Mesendoderm (in vitro differentiated cells): Measurements from ENCODE around the gene TMED6.

Source experiments
- DNase-seq: peaks from one replicate; pipeline ENCODE4 v3.0.0; 2013
- H2AK5ac ChIP-seq: 2 replicates; pipeline ENCODE4 v1.6.1; 2013; ENCODE audit warnings: low read length, inconsistent platforms
- H2BK120ac ChIP-seq: 2 replicates; pipeline ENCODE4 v1.6.1; 2013; ENCODE audit warnings: low read depth, mild to moderate bottlenecking, low read length, moderate library complexity, mixed read lengths
- H2BK15ac ChIP-seq: replicated peaks from 2 replicates; pipeline ENCODE4 v1.6.1; 2013; ENCODE audit warnings: low read depth, mild to moderate bottlenecking, moderate library complexity
- H2BK5ac ChIP-seq: 2 replicates; pipeline ENCODE4 v1.6.1; 2013; ENCODE audit warnings: low read length, inconsistent platforms
- H3K18ac ChIP-seq: 2 replicates; pipeline ENCODE4 v1.6.1; 2013; ENCODE audit warnings: mild to moderate bottlenecking, low read length, mixed read lengths
- H3K23ac ChIP-seq: one replicate; pipeline ENCODE4 v1.6.1; 2013; ENCODE audit warnings: low read length
- H3K27ac ChIP-seq: 2 replicates; pipeline ENCODE4 v1.5.1; 2013; ENCODE audit warnings: low read depth, mild to moderate bottlenecking, inconsistent platforms, low read length, moderate library complexity
- H3K27me3 ChIP-seq: 2 replicates; pipeline ENCODE4 v1.6.1; 2013; ENCODE audit warnings: low read length, control low read depth, mild to moderate bottlenecking, inconsistent platforms; ENCODE audit not compliant: insufficient read depth, poor library complexity
- H3K36me3 ChIP-seq: 2 replicates; pipeline ENCODE4 v1.6.1; 2013; ENCODE audit warnings: low read length, inconsistent platforms; ENCODE audit not compliant: control insufficient read depth, insufficient read depth
- H3K4ac ChIP-seq: one replicate; pipeline ENCODE4 v1.6.1; 2013; ENCODE audit warnings: low read depth, mild to moderate bottlenecking, low read length, moderate library complexity
- H3K4me1 ChIP-seq: 2 replicates; pipeline ENCODE4 v1.6.1; 2013; ENCODE audit warnings: low read depth, low read length, inconsistent platforms; ENCODE audit not compliant: control insufficient read depth
- H3K4me2 ChIP-seq: 2 replicates; pipeline ENCODE4 v1.6.1; 2013; ENCODE audit warnings: low read length
- H3K4me3 ChIP-seq: 2 replicates; pipeline ENCODE4 v1.5.1; 2013; ENCODE audit warnings: mild to moderate bottlenecking, low read length
- H3K56ac ChIP-seq: one replicate; pipeline ENCODE4 v1.6.1; 2013; ENCODE audit warnings: low read length
- H3K79me1 ChIP-seq: 2 replicates; pipeline ENCODE4 v1.6.1; 2013; ENCODE audit warnings: low read length, inconsistent platforms
- H3K79me2 ChIP-seq: 2 replicates; pipeline ENCODE4 v1.6.1; 2013; ENCODE audit warnings: mild to moderate bottlenecking, low read length; ENCODE audit not compliant: control insufficient read depth, insufficient read depth
- H3K9ac ChIP-seq: 2 replicates; pipeline ENCODE4 v1.6.1; 2013; ENCODE audit warnings: low read length, inconsistent platforms
- H4K5ac ChIP-seq: one replicate; pipeline ENCODE4 v1.6.1; 2013; ENCODE audit warnings: low read length
- H4K8ac ChIP-seq: one replicate; pipeline ENCODE4 v1.6.1; 2013; ENCODE audit warnings: low read depth, mild to moderate bottlenecking, control low read depth, low read length, moderate library complexity
- WGBS: extraction: QIAGEN DNeasy Blood & Tissue Kit; methylation state at CpG from one replicate; pipeline ENCODE4 v1.1.7; 2013; ENCODE audit warnings: low lambda C conversion rate, missing lambda C conversion rate; ENCODE audit not compliant: insufficient coverage; ENCODE audit errors: extremely low coverage; 5-methylcytosine and 5-hydroxymethylcytosine counted together

The TMED6 gene

DNA sequence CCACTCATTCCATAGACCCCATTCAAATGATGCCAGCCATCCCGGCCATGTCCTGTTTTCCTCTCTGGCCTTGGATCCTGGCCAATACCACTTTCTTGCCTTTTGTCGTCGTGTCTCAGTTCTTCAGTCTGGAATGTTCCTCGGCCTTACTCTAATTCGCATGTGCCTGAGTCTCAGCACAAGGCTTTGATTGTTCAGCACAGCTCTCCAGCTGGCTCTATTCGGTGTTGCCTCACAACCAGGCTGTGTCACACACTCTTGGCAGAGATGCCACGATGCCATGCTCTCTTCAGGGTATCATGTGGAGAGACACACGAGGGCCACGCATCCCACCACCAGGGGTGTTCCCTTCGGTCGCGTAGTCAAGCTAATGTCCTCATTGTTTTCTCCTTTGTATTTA, 42.3 kb downstream of the TMED6 start:
- Histone ChIP-seq H3K9ac (no peak overlapping the region), H2BK15ac (no peak overlapping the region), H3K27me3 (no peaks in the 10 kb centered on the region), H2AK5ac (no peak overlapping the region), H3K4me3 (no peak overlapping the region), H3K79me1 (peaks cover 5% of the 10 kb centered on the region), H3K23ac (no peak overlapping the region), H3K4me2 (no peak overlapping the region), H3K4me1 (no peaks in the 10 kb centered on the region), H2BK120ac (no peak overlapping the region), H4K5ac (no peak overlapping the region), H3K56ac (no peak overlapping the region), H2BK5ac (no peak overlapping the region), H3K36me3 (no peaks in the 10 kb centered on the region), H3K18ac (no peak overlapping the region), H3K79me2 (peaks cover 7% of the 10 kb centered on the region), H3K27ac (no peak overlapping the region), H4K8ac (no peak overlapping the region), H3K4ac (no peak overlapping the region)
- no CpG with 5 or more reads among the region's 12 CpGs for WGBS
- DNase-seq: no peak

DNA sequence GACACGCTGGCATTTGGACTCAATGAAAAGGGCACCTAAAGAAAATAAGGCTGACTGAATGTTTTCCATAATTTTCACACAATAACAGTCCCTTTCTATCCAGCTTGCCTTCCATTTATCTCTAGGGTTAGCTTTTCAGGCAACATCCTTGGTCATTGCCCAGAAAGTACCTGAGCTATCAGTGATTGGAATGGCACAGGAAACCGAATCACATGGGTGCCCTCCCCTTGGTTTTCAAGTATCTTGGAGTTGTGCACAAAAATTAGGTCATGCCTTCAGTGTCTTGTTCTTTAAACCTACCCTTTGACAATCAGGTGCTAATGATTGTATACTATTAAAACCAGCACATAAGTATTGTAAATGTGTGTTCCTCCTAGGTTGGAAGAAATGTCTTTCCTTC, 43.7 kb downstream of the TMED6 start:
- Histone ChIP-seq H3K56ac (no peak overlapping the region), H3K4me3 (no peak overlapping the region)
- WGBS: no CpG with 5 or more reads among the region's 2 CpGs

DNA sequence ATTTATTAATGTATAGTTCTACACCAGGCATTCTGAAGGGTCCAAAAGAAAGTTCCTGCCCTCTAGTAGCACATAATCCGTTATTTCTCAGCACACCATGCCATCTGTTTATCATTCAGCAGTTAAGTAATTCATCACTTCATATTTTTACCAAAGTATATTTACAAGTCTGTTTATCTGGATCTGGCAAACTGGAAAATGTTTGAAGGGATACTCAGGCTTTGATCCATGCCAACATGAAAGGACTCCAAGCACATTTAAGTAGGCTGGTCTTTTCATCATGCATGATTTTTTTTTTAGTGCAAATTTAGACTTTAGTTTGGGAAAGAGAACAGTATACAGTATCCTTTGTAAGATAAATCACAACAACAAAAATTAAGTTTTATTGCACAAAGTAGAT, 44.5 kb downstream of the TMED6 start:
- Histone ChIP-seq H3K23ac (no peak overlapping the region), H3K9ac (no peak overlapping the region)
- whole genome bisulfite sequencing: no CpG with 5 or more reads among the region's 1 CpG

More for the DNA sequence above, 43.7 kb downstream of the TMED6 start:
- Histone ChIP-seq H4K5ac (no peak overlapping the region), H3K79me1 (peaks cover 4% of the 10 kb centered on the region), H3K9ac (no peak overlapping the region), H3K4ac (no peak overlapping the region), H3K4me2 (no peak overlapping the region), H2AK5ac (no peak overlapping the region), H3K27ac (no peak overlapping the region), H3K27me3 (no peaks in the 10 kb centered on the region), H4K8ac (no peak overlapping the region), H2BK120ac (no peak overlapping the region), H3K36me3 (peaks cover 2% of the 10 kb centered on the region), H3K23ac (no peak overlapping the region), H3K4me1 (no peaks in the 10 kb centered on the region), H2BK5ac (no peak overlapping the region), H3K79me2 (peaks cover 5% of the 10 kb centered on the region), H3K18ac (no peak overlapping the region), H2BK15ac (no peak overlapping the region)
- no peak for DNase-seq

DNA sequence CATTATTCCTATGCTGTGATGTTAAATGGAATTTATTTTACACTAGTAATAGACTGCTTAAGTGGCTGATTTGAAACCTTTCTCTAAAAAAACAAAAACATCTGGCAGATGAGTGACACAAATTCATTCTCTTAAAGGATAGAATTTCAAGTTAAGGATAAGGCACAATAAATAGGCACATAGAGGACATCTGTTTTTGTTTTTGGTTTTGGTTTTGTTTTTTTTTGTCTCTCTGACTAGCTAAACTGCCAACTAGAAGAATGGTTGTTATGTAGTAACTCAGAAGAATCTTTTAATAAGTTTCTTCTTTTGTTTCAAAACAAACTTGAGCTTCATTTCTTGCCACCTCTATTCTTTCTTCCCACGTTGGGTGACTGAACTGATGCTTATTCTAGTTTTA, 45.6 kb downstream of the TMED6 start:
- Histone ChIP-seq H2BK15ac (no peak overlapping the region), H3K4me2 (no peak overlapping the region), H4K8ac (no peak overlapping the region), H3K79me2 (no peaks in the 10 kb centered on the region), H3K79me1 (no peaks in the 10 kb centered on the region), H3K9ac (no peak overlapping the region), H3K27me3 (no peaks in the 10 kb centered on the region), H3K23ac (no peak overlapping the region), H3K36me3 (peaks cover 4% of the 10 kb centered on the region), H2AK5ac (no peak overlapping the region), H3K4ac (no peak overlapping the region), H2BK5ac (no peak overlapping the region), H3K56ac (no peak overlapping the region), H3K4me1 (no peaks in the 10 kb centered on the region), H2BK120ac (no peak overlapping the region), H3K18ac (no peak overlapping the region), H3K27ac (no peak overlapping the region), H4K5ac (no peak overlapping the region), H3K4me3 (no peak overlapping the region)
- no peak for DNase-seq
- no CpG with 5 or more reads among the region's 1 CpG for WGBS

More for the DNA sequence above, 44.5 kb downstream of the TMED6 start:
- H2AK5ac ChIP-seq: no peak overlapping the region
- no peak overlapping the region for H2BK5ac ChIP-seq
- H3K27ac ChIP-seq: no peak overlapping the region
- H3K27me3 ChIP-seq: no peaks in the 10 kb centered on the region
- peaks cover 1% of the 10 kb centered on the region for H3K79me1 ChIP-seq
- H2BK120ac ChIP-seq: no peak overlapping the region
- no peak overlapping the region for H3K18ac ChIP-seq
- H3K56ac ChIP-seq: no peak overlapping the region
- H4K5ac ChIP-seq: no peak overlapping the region
- H3K4me2 ChIP-seq: no peak overlapping the region
- H3K4me1 ChIP-seq: no peaks in the 10 kb centered on the region
- H3K36me3 ChIP-seq: peaks cover 2% of the 10 kb centered on the region
- no peak overlapping the region for H4K8ac ChIP-seq
- no peak for DNase-seq
- H3K4ac ChIP-seq: no peak overlapping the region
- H3K79me2 ChIP-seq: peaks cover 2% of the 10 kb centered on the region
- H2BK15ac ChIP-seq: no peak overlapping the region
- no peak overlapping the region for H3K4me3 ChIP-seq

DNA sequence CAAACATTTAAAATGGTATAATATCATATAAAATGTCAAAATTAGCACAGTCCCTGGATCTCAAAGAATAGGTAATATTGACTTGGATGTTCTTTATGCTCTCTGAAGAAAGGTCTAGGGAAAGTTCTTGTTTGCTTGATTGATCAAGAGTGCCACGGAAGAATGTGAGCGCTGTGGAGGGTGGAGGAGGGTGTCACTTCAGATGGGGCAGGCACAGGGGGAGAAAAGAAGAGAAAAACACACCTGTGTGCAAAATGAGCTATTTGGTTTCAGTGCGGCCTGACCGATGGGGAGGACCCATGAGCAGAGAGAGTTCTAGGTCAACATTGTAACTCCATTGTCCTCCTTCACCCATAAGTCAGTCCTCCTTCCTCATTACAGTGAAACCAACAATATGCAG, 49.3 kb downstream of the TMED6 start:
- DNase-seq: no peak
- H3K56ac ChIP-seq: no peak overlapping the region
- no peaks in the 10 kb centered on the region for H3K27me3 ChIP-seq
- no peak overlapping the region for H3K4me2 ChIP-seq
- H2BK120ac ChIP-seq: no peak overlapping the region
- H3K36me3 ChIP-seq: peaks cover 6% of the 10 kb centered on the region
- H4K5ac ChIP-seq: no peak overlapping the region
- no peak overlapping the region for H2BK5ac ChIP-seq
- no peak overlapping the region for H4K8ac ChIP-seq
- H2BK15ac ChIP-seq: no peak overlapping the region
- no peaks in the 10 kb centered on the region for H3K4me1 ChIP-seq
- H3K9ac ChIP-seq: no peak overlapping the region
- H3K4ac ChIP-seq: no peak overlapping the region
- H3K27ac ChIP-seq: no peak overlapping the region
- H3K18ac ChIP-seq: no peak overlapping the region
- H3K23ac ChIP-seq: no peak overlapping the region
- no peak overlapping the region for H2AK5ac ChIP-seq
- no peaks in the 10 kb centered on the region for H3K79me2 ChIP-seq
- no peaks in the 10 kb centered on the region for H3K79me1 ChIP-seq
- WGBS: no CpG with 5 or more reads among the region's 4 CpGs
- no peak overlapping the region for H3K4me3 ChIP-seq

DNA sequence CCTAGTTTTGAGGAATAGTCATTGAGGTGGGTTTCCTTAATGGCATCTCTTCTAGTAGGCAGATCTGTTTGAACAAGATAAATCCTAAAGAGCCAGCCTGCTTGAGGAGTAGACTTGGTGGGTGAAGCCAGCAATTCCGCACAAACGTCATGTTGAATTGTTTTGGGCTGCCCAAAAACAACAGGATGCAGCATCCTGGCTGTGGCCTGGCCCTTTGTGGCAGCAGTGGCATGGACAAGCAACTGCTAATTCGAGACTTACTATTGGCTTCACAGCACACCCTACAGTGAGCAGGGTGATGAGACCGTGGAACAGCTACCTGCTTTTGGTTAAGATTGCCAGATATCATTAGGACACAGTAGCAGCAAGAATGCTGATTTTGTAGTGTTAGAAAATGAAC, 49.7 kb downstream of the TMED6 start:
- H3K79me1 ChIP-seq: no peaks in the 10 kb centered on the region
- no peak overlapping the region for H3K4me2 ChIP-seq
- H3K79me2 ChIP-seq: no peaks in the 10 kb centered on the region
- no peak overlapping the region for H2BK15ac ChIP-seq
- no peak overlapping the region for H3K9ac ChIP-seq
- H3K27ac ChIP-seq: no peak overlapping the region
- no peak overlapping the region for H3K4ac ChIP-seq
- H2BK120ac ChIP-seq: no peak overlapping the region
- H3K4me1 ChIP-seq: no peaks in the 10 kb centered on the region
- H3K18ac ChIP-seq: no peak overlapping the region
- H3K23ac ChIP-seq: no peak overlapping the region
- H3K36me3 ChIP-seq: peaks cover 6% of the 10 kb centered on the region
- H3K27me3 ChIP-seq: no peaks in the 10 kb centered on the region
- H3K4me3 ChIP-seq: no peak overlapping the region
- WGBS: no CpG with 5 or more reads among the region's 4 CpGs
- no peak for DNase-seq
- H2BK5ac ChIP-seq: no peak overlapping the region
- H3K56ac ChIP-seq: no peak overlapping the region
- H4K5ac ChIP-seq: no peak overlapping the region
- H4K8ac ChIP-seq: no peak overlapping the region
- no peak overlapping the region for H2AK5ac ChIP-seq
